RWPE1 (cell line): ENCODE results near the gene PGM2.
"Not testable (repeated sequence)": the region's sequence is repeated elsewhere in the genome, so short reads cannot be mapped to it uniquely, and the experiment has no call there.

Experiments used
- CTCF ChIA-PET: fragments of 350-600 bp; sonication (Branson Sonifier 250); formaldehyde crosslinking; extraction: SDS; loops from one replicate; lab custom pipeline; 2021; lab: Yijun Ruan, JAX
- POLR2A ChIA-PET: fragments of 400-600 bp; formaldehyde crosslinking; extraction: SDS; loops from one replicate; lab custom pipeline; 2020; ENCODE audit warnings: antibody characterized with exemption; ENCODE audit not compliant: low non-redundant PET; lab: Yijun Ruan, JAX
- DNase-seq: peaks from one replicate; pipeline ENCODE4 v3.0.0; 2012; ENCODE audit warnings: low spot score
- H3K27ac ChIP-seq: fragments of 450-650 bp; 2 replicates; pipeline ENCODE4 v1.5.1; 2017
- TF ChIP-seq, protein P1 (sequence below): fragments of 450-650 bp; conservative IDR thresholded peaks from 2 replicates; pipeline ENCODE4 v1.5.1; 2017; ENCODE audit warnings: low read depth, mild to moderate bottlenecking

PGM2 gene

GRCh38 chr4:37815591-37815990 is 10.9 kb upstream of the PGM2 start:
- TF ChIP-seq, protein P1, sequence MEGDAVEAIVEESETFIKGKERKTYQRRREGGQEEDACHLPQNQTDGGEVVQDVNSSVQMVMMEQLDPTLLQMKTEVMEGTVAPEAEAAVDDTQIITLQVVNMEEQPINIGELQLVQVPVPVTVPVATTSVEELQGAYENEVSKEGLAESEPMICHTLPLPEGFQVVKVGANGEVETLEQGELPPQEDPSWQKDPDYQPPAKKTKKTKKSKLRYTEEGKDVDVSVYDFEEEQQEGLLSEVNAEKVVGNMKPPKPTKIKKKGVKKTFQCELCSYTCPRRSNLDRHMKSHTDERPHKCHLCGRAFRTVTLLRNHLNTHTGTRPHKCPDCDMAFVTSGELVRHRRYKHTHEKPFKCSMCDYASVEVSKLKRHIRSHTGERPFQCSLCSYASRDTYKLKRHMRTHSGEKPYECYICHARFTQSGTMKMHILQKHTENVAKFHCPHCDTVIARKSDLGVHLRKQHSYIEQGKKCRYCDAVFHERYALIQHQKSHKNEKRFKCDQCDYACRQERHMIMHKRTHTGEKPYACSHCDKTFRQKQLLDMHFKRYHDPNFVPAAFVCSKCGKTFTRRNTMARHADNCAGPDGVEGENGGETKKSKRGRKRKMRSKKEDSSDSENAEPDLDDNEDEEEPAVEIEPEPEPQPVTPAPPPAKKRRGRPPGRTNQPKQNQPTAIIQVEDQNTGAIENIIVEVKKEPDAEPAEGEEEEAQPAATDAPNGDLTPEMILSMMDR = no peak
- ChIA-PET POLR2A (no interaction called here), CTCF (interaction anchor here (0.6 kb wide), 1 partner anchor 253 kb away, joined by 3 read pairs; no protein-coding TSS in a partner anchor)
- DNase-seq = no peak
- H3K27ac ChIP-seq = no peak overlapping the region

DNA sequence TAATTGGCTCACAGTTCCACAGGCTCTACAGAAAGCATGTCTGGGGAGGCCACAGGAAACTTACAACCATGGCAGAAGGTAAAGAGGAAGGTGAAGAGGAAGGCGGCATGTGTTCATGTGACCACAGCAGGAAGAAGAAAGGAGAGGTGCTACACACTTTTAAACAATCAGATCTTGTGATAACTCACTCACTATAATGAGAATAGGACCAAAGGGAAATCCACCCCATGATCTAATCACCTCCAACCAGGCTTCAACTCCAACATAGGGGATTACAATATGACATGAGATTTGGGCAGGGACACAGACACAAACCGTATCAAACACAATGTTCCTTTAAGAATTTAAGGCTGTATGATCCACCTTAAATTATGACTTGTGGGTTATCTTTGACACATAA is 10.5 kb upstream of the PGM2 start:
- no peak overlapping the region for H3K27ac ChIP-seq
- DNase-seq = no peak
- TF ChIP-seq, protein P1 = no peak
- POLR2A ChIA-PET = no interaction called here
- CTCF ChIA-PET = no interaction called here

GRCh38 chr4:37816719-37817118 is 9.8 kb upstream of the PGM2 start:
- CTCF ChIA-PET = interaction anchor here (0.7 kb wide), 1 partner anchor 92 kb away, joined by 6 read pairs; no protein-coding TSS in a partner anchor
- H3K27ac ChIP-seq = no peak overlapping the region
- POLR2A ChIA-PET = no interaction called here
- no peak for DNase-seq
- TF ChIP-seq, protein P1 = no peak

- no peak overlapping the region for H3K27ac ChIP-seq
- POLR2A ChIA-PET = no interaction called here
- no peak for DNase-seq
- TF ChIP-seq, protein P1 = no peak
- CTCF ChIA-PET = interaction anchor here (0.5 to 0.8 kb wide), 2 partner anchors 15 to 1677 kb away, joined by 3 to 4 read pairs; no protein-coding TSS in a partner anchor
Measured at GRCh38 chr4:37818752-37819151, 7.7 kb upstream of the PGM2 start.

DNA sequence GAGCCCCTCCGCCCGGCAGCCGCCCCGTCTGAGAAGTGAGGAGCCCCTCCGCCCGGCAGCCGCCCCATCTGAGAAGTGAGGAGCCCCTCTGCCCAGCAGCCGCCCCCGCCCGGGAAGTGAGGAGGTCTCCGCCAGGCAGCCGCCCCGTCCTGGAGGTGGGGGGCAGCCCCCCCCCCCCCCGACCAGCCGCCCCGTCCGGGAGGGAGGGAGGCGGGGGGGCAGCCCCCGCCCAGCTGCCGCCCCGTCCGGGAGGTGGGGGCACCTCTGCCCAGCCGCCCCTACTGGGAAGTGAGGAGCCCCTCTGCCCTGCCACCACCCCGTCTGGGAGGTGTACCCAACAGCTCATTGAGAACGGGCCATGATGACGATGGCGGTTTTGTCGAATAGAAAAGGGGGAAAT is 6.0 kb upstream of the PGM2 start:
- CTCF ChIA-PET, DNase-seq, POLR2A ChIA-PET, H3K27ac ChIP-seq: not testable (repeated sequence)

- no peak overlapping the region for H3K27ac ChIP-seq
- DNase-seq = no peak
- TF ChIP-seq, protein P1 = no peak
- CTCF ChIA-PET = no interaction called here
- POLR2A ChIA-PET = no interaction called here
Measured at GRCh38 chr4:37821953-37822605, 4.4 kb upstream of the PGM2 start.

- TF ChIP-seq, protein P1 = peak; percentile 35; the same call in 1 of the 2 replicates
- ChIA-PET POLR2A (interaction anchor here (1.0 kb wide), 1 partner anchor 66 kb away, joined by 5 read pairs; no protein-coding TSS in a partner anchor), CTCF (interaction anchor here (0.6 to 0.7 kb wide), 2 partner anchors 65 to 347 kb away, joined by 3 read pairs; partner anchors contain the start of gene TBC1D1)
- peak overlapping the region; percentile 76 for H3K27ac ChIP-seq
- not testable (repeated sequence) for DNase-seq
Measured at GRCh38 chr4:37825501-37825900, 985 bp upstream of the PGM2 start.
